Prostate gland (tissue), 2 donors: ENCODE measurements around the gene PAN3.

Experiments used
- POLR2A ChIP-seq: fragments of 450-650 bp; IDR thresholded peaks from one replicate; pipeline ENCODE4 v1.6.1; 2016; ENCODE audit warnings: antibody characterized with exemption, mild to moderate bottlenecking
- POLR2AphosphoS5 ChIP-seq: sonication (generic); formaldehyde crosslinking; IDR thresholded peaks from one replicate; pipeline ENCODE4 v1.6.1; 2017; ENCODE audit warnings: antibody characterized with exemption
- TF ChIP-seq, protein P1 (sequence below), 4 experiments: fragments of 200-600 bp in 2 of 4; fragments of 450-650 bp in 2 of 4; sonication (generic) in 2 of 4; IDR thresholded peaks; 1 replicate in 3 of 4; 2 replicates in 1 of 4; pipeline ENCODE4 v1.5.1; 2016 to 2019; ENCODE audit warnings: antibody characterized with exemption in 4 of 4, mild to moderate bottlenecking in 2 of 4, moderate library complexity in 2 of 4

DNA sequence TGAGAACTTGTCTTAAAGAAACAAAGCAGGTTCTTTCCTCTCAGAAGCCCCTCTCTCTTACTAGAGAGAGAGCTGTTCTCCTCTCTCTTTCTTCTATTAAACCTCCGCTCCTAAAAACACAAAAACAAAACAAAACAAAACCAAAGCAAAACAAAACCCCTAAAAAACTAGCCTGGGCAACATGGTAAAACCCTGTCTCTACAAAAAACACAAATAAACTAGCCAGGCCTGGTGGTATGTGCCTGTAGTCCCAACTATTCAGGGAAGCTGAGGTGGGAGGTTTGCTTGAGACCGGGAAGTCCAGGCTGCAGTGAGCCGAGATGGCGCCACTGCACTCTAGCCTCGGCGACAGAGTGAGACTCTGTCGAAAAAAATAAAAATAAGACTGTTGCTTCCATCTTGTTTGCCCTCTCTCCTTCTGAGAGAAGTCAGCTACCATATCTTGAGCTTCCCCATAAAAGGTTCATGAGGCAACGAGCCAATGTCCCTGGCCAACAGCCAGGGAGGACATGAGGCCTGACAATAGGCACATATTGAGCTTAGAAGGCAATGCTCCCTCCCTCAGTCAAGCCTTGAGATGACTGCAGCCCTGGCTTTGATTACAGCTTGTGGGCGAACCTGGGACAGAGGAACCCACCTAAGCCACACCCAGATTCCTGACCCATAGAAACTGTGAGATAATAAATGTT is 20.5 kb upstream of the PAN3 start:
- TF ChIP-seq, protein P1, sequence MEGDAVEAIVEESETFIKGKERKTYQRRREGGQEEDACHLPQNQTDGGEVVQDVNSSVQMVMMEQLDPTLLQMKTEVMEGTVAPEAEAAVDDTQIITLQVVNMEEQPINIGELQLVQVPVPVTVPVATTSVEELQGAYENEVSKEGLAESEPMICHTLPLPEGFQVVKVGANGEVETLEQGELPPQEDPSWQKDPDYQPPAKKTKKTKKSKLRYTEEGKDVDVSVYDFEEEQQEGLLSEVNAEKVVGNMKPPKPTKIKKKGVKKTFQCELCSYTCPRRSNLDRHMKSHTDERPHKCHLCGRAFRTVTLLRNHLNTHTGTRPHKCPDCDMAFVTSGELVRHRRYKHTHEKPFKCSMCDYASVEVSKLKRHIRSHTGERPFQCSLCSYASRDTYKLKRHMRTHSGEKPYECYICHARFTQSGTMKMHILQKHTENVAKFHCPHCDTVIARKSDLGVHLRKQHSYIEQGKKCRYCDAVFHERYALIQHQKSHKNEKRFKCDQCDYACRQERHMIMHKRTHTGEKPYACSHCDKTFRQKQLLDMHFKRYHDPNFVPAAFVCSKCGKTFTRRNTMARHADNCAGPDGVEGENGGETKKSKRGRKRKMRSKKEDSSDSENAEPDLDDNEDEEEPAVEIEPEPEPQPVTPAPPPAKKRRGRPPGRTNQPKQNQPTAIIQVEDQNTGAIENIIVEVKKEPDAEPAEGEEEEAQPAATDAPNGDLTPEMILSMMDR (IDR thresholded peaks at IDR 0.05) = no peak
- TF ChIP-seq POLR2A (no peak), POLR2AphosphoS5 (no peak)
